RWPE2 (cell line): ENCODE data around the gene UBE2E3.

Experiments
- ATAC-seq: fragments of 200-7000 bp; cut with Tn5 transposase; 3 replicates; pipeline ENCODE4 v1.9.1; 2021; ENCODE audit warnings: low read depth
- DNase-seq: peaks from one replicate; pipeline ENCODE4 v3.0.0-alpha.2; 2020; ENCODE audit warnings: low spot score
- H3K27ac ChIP-seq: fragments of 450-650 bp; 2 replicates; pipeline ENCODE4 v1.5.1; 2017; ENCODE audit warnings: mild to moderate bottlenecking; ENCODE audit not compliant: poor library complexity, severe bottlenecking
- H3K27me3 ChIP-seq: fragments of 250-450 bp; sonication (Bioruptor Pico); 2 replicates; pipeline ENCODE4 v1.5.1; 2021; ENCODE audit warnings: mild to moderate bottlenecking, moderate library complexity; ENCODE audit not compliant: insufficient read depth, poor library complexity, severe bottlenecking
- H3K36me3 ChIP-seq: fragments of 250-450 bp; sonication (Bioruptor Pico); 2 replicates; pipeline ENCODE4 v1.5.1; 2020; ENCODE audit warnings: low read depth, mild to moderate bottlenecking, moderate library complexity
- H3K4me1 ChIP-seq: fragments of 250-450 bp; sonication (Bioruptor Pico); 2 replicates; pipeline ENCODE4 v1.5.1; 2021; ENCODE audit warnings: mild to moderate bottlenecking, moderate library complexity; ENCODE audit not compliant: insufficient read depth, poor library complexity, severe bottlenecking
- H3K4me3 ChIP-seq: fragments of 250-450 bp; sonication (Bioruptor Pico); 2 replicates; pipeline ENCODE4 v1.5.1; 2021; ENCODE audit warnings: mild to moderate bottlenecking, moderate library complexity; ENCODE audit not compliant: severe bottlenecking
- H3K9me3 ChIP-seq: fragments of 250-450 bp; sonication (Bioruptor Pico); 2 replicates; pipeline ENCODE4 v1.5.1; 2021; ENCODE audit warnings: mild to moderate bottlenecking, moderate library complexity; ENCODE audit not compliant: severe bottlenecking
- CTCF ChIP-seq: fragments of 450-650 bp; IDR thresholded peaks from one replicate; pipeline ENCODE4 v1.5.1; 2017; ENCODE audit warnings: mild to moderate bottlenecking, moderate library complexity; ENCODE audit not compliant: poor library complexity, severe bottlenecking

UBE2E3 gene

GRCh38 chr2:180971811-180972210 is 8.6 kb upstream of the UBE2E3 start:
- ATAC-seq: no peak
- Histone ChIP-seq H3K4me1 (no peaks in the 10 kb centered on the region), H3K27me3 (no peaks in the 10 kb centered on the region), H3K9me3 (no peaks in the 10 kb centered on the region), H3K27ac (no peak overlapping the region), H3K4me3 (no peak overlapping the region), H3K36me3 (no peaks in the 10 kb centered on the region)
- DNase-seq: no peak
- TF ChIP-seq CTCF: no peak

DNA sequence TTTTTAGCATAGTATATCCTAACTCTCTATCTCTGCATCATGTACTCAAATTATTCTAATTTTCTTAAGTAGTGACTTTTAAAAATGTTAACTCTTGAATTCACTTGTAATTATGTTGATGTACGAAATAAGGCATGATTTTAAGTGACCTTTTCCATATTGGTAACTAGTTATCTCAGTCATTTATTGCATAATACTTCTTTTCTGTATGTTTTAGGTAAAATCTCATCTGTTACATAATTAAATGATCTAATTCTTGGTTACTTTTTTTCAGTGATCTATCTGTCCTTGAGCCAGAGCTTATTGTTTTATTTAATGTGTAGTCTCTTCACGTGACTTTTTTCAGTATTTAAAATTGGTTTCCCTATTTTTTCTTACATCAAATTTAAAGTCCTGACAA is 4.8 kb upstream of the UBE2E3 start:
- DNase-seq (no peak), ATAC-seq (no peak)
- H3K27ac ChIP-seq: no peak overlapping the region
- no peak for TF ChIP-seq CTCF
- H3K27me3 ChIP-seq: no peaks in the 10 kb centered on the region
- no peak overlapping the region for H3K4me3 ChIP-seq
- H3K9me3 ChIP-seq: no peaks in the 10 kb centered on the region
- H3K36me3 ChIP-seq: no peaks in the 10 kb centered on the region
- peaks cover 5% of the 10 kb centered on the region for H3K4me1 ChIP-seq

DNA sequence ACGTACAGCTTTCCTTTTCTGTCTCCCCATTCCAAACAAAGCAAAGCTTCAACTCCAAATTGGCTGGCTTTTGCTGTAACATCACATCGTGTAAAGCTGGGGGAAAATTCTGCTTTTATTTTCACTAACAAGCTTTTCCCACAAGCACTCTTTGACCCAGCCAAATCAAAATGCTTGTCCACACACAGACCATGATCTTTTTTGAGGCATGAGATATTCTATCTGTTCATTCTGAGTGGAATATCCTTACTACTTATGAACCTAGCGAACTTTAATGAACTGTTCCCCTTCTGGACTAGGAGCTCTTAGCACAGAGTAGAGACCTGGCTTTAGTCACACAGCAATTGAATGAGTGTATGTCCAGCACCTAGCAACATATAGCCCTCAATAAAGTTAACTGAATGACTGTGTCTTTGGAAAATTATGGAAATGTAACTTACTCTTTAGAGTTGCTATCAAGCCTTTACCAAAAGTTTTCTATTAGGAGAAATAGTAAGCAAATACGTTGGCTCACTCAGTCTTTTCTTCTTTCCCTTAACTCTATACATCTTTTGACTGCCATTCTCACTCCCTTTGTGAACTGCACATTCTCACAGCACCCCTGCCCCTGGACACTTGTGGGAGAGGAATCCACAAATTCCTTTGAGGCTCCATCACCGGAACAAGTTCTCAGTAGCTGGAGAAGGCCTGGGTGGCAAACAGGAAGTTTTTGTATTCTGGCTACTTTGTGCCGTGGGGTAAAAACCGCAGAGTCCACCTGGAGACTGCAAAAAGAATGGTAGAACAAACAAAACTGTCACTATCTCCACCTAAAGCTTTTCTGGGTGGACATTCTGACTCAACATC is 1.3 kb upstream of the UBE2E3 start:
- Histone ChIP-seq H3K9me3 (no peaks in the 10 kb centered on the region), H3K4me1 (peaks cover 23% of the 10 kb centered on the region), H3K27ac (peak overlapping the region; percentile 76), H3K36me3 (peaks cover 19% of the 10 kb centered on the region), H3K4me3 (no peak overlapping the region), H3K27me3 (no peaks in the 10 kb centered on the region)
- ATAC-seq: peak; percentile 24; the same call in 2 of the 3 replicates
- no peak for DNase-seq
- TF ChIP-seq CTCF: no peak

DNA sequence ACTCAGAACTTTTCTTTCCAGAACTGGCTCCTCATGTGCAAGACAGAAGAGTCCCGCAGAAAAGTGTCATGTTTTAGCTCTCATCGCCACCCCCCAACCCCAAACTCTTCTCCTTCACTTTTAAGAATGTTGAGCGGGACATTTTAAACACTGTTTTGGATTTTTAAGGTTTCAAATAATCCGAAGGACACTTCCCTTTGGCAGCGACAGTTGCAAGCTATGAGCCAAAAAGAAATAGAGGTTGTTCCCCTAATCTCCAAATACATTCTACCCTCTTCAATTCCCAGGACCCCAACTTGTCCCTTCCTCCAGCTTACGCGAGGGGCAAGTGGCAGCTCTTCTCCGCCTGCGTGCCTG is 678 bp upstream of the UBE2E3 start:
- H3K9me3 ChIP-seq: no peaks in the 10 kb centered on the region
- TF ChIP-seq CTCF: no peak
- H3K36me3 ChIP-seq: peaks cover 25% of the 10 kb centered on the region
- H3K27ac ChIP-seq: peak overlapping the region; percentile 76
- peak overlapping the region; percentile 96 for H3K4me3 ChIP-seq
- H3K27me3 ChIP-seq: no peaks in the 10 kb centered on the region
- H3K4me1 ChIP-seq: peaks cover 28% of the 10 kb centered on the region
- ATAC-seq (no peak), DNase-seq (no peak)
